NCI-H2196 treated with DMSO at 0.1 percent for 48 hours (cell line): Measurements from ENCODE around the gene CCDC71.

Experiments
- DNase-seq: peaks from one replicate; lab custom pipeline; 2025; ENCODE audit not compliant: unreplicated experiment; lab: John Stamatoyannopoulos, UW

The CCDC71 gene

DNA sequence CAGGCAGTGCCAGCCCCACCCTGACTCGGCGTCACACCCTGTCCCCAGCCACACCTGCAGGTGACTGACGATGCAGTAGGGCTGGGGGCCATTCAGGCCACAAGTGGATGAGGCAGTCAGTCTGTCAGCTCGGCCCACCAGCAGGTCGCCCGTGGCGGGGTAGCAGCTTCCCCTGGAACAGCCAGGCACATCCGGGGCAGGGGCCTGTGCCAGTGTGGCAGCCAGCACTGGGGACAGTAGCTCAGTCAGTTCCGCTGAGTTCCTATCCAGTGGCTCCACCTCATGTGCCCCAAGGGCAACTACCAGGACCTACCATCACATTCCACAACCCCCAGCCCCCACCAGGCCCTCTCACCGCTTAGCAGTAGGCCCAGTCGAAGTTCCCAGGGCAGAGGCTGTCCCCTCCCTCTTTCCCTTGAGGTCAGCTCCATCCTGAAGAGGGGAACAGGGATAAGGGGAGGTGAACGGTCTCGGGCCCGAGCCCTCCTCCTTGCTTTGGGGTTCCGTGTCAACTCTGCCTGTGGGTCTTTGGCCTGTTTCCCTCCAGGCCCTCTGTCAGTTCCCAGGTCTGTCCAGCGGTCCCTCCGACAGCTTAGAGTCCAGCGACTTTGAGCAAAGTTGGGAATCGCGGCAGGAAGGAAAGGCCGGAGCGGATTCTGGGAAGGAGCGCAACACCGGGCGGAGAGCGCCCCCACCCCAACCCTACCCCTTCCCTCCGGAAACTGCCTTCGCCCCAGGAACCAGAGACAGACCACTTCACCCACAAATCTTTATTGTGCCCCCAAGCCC, 33.5 kb downstream of the CCDC71 start, which contains the start of gene LAMB2:
TSS of gene LAMB2 (minus strand) at position 614 of the 789 bp plus-strand sequence. CDS start at position 431, 183 bp downstream.
- DNase-seq, result no peak

GRCh38 chr3:49132073-49132436, 34.1 kb downstream of the CCDC71 start:
- DNase-seq, result no peak

GRCh38 chr3:49131576-49131975, 34.6 kb downstream of the CCDC71 start:
- DNase-seq, result no peak

- DNase-seq, result no peak
Observed at GRCh38 chr3:49131040-49131439, 35.1 kb downstream of the CCDC71 start.

GRCh38 chr3:49124991-49125670, 41.0 kb downstream of the CCDC71 start:
- DNase-seq, result no peak

DNA sequence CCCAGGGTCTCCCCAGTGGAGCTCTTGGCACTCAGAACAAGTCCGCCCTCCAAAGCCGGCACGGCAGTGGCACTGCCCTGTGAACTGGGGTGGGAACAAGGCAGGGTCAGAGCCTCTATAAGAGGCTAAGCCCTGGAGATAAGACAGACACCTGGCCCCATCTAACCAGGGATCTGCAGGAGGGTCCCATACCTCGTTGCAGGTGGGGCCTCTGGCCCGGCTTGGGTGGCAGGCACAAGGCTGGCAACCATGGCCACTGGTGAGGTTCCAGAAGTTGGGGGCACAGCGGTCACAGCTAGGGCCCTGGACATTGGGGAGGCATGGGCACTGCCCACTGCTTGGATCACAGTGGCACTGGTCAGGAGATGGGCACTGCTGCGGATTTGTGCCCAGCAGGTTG, 41.9 kb downstream of the CCDC71 start:
- DNase-seq, result no peak

DNA sequence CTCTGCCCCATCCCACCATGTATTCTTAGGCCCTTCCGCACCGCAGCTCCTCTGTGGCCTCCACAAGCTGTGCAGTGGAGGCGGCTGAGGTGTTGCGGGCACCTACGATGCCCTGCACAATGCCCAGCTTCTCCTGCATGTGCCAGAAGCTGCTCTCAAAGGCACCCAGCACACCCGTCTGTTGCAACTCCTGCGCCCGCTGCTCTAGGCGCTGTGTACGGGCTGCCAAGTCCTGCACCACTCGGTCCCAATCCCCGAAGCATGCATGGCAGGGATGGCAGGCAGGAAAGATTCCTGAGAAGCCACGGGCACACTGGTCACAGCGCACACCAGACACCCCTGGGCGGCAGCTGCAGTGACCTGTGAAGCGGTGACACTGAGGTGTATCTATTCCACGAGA, 42.4 kb downstream of the CCDC71 start:
- no peak for DNase-seq

GRCh38 chr3:49122886-49123545, 43.1 kb downstream of the CCDC71 start:
- no peak for DNase-seq

- no peak for DNase-seq
Observed at GRCh38 chr3:49122451-49122850, 43.7 kb downstream of the CCDC71 start.

GRCh38 chr3:49122022-49122421, 44.1 kb downstream of the CCDC71 start:
- DNase-seq, result no peak

- no peak for DNase-seq
Observed at GRCh38 chr3:49121132-49121736, 44.9 kb downstream of the CCDC71 start.

DNA sequence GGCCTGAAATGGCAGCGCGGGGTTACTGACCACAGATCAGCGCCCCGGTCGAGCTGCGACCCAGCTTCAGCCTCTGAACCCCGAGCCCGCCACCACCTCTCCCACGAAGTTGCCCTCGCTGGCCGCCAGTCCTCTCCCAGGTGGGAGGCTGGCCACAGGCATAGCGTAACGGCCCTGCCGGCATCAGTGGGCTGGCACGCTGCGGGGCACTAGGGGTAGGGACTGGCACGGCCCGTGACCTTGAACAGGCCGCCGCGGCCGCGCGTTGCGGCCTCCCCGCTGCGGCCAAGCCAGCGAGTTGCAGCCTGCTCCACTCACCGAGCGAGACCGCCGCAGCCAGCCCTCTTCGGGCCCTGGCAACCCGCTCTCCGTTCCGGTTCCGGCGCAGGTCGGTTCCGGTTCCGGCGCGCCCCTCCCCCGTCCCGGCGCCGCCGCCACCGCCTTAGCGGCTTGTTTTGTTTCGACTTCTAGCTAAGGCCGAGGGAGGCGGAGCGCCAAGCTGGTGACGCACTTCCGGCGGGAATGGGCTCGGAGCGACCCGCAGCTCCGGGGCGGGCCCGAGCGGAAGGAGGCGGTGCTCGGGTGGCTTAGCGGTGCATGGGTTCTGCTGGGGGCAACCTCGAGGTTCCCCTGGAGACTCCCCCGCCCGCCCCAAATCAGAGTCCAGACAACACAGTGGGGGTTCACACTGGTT, 45.5 kb downstream of the CCDC71 start, which contains the start of gene USP19:
TSS of gene USP19 (minus strand) at position 386 of the 694 bp plus-strand sequence. CDS start 1,678 bp downstream, outside the sequence.
- DNase-seq, result peak; percentile 51

- DNase-seq, result no peak
Observed at GRCh38 chr3:49120096-49120437, 46.1 kb downstream of the CCDC71 start.

DNA sequence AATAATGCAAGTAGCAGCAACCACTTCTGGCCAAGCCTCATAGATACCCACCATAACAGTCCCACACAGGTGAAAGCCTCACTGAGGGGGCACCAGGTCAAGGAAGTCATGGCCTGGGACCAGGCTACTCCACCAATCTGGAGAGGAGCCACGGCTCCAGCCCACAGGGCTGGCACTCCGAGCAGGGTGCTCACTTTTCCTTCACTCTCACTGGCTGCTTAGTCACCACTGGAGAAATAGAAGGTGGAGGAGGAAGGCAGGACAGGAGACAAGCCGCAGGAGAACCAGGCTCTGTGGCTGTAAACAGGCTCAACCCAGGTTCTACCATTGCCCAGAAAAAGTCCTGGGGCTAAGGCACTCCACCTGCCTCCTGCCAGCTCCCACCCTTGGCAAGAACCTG, 46.7 kb downstream of the CCDC71 start:
- DNase-seq, result no peak

DNA sequence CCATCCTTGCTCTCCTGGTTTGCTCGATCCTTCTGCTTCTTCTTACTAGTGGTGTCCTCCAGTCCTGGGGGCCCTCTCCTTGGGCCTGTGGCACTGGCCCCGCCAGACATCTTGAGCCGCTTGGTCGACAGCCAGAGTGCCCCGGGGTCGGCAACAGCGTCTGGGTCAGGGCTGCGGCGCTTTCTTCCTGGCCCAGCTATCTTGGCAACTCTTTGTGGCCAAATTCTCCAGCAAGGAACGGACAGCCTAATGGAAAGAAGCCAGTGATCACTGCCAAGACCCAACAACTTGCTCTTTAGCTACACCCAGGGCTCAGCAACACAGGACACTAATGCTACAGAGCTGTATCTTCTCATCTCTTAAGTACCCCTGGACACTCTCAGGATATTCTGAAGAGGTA, 47.1 kb downstream of the CCDC71 start:
- DNase-seq, result no peak
